Activated T-cell treated with anti-CD3 and anti-CD28 coated beads, Interleukin-2, amount 50 U/mL, for 48 hours (primary cell): ENCODE data around the gene SYP.
A peak's percentile ranks its signal among the peaks of the same experiment; 100 is the strongest.
"Not testable (repeated sequence)": the region's sequence is repeated elsewhere in the genome, so short reads cannot be mapped to it uniquely, and the experiment has no call there.

Experiments
- DNase-seq, 2 experiments: peaks; one replicate each; pipeline ENCODE4 v3.0.0-alpha.2; 2020

SYP gene

DNA sequence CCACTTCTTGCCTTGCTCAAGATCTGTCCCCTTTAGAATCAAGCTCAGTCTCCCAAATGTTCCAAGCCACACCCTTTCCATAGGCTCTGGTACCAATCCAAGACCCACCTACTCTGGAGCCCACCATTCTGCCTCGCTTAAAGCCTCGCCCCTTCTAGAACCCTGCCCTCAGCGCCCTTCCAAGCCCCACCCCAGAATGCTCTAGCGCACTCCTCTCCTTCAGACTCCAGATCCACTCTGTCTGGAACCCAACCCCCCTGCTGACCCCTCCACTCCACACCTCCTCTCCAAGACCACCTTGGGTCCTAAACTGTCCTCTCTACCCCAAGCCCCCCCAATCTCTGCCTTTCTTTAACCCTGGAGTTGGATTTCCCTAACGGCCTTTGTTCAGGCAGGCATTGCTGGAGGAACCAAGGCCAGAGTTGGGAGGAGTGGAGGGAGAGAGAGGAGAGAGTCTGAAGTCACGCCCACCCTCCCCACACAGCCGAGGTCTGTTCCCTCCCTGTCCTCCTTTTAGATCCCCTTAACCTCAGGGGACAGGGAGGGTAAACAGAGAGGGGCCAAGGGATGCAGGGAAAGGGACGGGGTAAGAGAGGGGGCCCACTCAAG is 11.4 kb downstream of the SYP start:
- DNase-seq, result no peak

GRCh38 chrX:49187526-49187925 is 12.5 kb downstream of the SYP start:
- no peak for DNase-seq

- DNase-seq, result no peak
Measured at GRCh38 chrX:49187028-49187394, 13.0 kb downstream of the SYP start.

GRCh38 chrX:49186125-49187027 is 13.6 kb downstream of the SYP start, which contains the start of gene PRICKLE3:
PRICKLE3 (minus strand) TSS chrX:49186373; CDS start chrX:49186297, 76 bp downstream.
- DNase-seq, result peak; percentile 82 to 84

DNA sequence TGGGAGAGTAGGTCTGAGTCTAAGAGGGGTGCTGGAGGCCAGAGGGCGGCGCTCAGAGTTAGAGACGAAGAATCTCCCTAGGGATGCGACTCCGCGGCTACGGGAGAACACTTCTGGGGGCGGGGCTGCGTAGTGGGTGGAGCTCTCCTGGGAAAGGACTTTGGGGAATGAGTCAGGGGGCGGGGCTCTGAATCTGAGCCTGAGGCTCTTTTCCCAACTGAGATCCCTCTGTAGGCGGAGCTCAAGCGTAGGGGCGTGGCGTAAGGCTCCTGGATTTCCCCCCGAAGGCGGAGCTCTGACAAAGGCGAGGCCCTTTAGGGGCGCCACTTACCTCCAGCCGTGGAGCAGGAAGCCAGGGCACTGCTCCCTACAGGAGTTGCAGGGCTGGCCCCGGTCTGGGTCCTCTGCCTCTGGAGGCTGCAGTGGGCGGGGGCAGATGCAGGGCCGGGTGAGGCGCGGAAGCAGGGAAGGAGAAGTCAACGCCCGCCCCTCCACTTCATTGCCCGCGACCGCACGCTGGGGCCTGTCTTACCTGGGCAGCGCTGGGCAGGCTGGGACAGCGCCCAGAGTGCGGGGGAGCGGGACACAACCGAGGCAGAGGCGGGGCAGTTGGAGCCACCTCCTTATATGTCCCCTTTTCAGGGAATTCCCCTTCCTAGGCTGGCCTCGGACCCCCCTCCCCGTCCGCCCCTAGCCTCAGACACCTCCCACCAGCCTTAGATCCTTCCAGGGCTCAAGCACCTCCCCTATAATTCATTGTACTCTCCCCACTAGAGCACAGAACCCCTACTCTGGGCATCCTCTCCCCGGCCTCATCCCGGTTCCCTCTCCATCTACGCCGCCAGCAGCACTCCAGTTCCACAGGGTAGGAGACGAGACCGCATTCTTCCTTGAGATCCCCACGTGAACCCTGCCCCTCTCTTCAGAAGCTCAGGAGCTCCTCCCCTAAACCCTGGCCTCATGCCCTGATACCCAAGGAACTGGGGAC is 15.4 kb downstream of the SYP start:
- DNase-seq, result peak; percentile 58 to 66

GRCh38 chrX:49183701-49184281 is 16.2 kb downstream of the SYP start:
- DNase-seq, result no peak

DNA sequence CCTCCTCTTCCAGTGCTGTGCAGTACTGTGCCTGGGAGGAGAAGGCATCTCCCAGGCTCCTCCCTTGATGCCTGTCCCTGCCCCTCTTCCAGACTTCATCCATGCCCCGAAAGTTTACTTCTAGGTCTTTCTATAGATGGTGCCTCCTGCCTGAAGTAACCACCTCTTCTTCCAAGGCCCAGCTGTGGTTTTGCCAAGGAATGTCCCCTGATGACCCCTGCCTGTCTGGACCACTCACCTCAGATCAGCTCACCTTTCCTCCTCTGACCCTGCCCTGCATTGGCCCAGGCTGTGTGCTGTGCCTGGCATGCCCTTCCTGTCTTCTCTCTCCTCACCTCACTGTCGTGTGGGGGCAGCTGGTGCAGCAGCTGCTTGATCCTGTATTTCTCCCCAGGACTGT is 20.6 kb downstream of the SYP start:
- DNase-seq, result no peak

GRCh38 chrX:49178537-49178936 is 21.5 kb downstream of the SYP start:
- DNase-seq, result no peak

DNA sequence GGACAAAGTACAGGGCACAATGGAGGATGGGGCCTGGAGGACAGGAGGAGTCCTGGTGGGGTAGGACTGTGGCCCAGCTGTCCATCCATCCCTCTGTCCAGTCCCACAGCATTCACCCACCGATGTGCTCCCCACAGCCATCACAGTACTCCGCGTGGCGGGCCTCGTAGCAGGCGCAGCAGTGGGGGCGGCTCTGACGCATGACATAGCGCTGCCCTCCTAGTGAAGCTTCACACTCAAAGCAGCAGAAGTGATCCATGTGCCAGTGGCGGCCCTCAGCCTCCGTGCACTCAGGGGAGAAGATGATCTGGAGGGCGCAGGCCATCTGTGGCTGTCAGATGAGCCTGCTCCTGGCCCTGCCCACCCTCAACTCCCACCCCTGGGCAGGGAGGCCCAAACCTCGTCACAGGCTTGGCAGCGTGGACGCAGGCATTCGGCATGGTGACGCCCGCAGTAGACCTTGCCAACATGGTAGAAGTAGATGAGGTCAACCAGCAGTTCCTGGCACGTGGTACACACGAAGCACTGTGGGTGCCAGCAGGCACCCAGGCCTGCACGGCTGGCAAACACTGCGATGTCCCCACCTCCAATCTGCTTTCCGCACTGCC is 22.0 kb downstream of the SYP start:
- no peak for DNase-seq

DNA sequence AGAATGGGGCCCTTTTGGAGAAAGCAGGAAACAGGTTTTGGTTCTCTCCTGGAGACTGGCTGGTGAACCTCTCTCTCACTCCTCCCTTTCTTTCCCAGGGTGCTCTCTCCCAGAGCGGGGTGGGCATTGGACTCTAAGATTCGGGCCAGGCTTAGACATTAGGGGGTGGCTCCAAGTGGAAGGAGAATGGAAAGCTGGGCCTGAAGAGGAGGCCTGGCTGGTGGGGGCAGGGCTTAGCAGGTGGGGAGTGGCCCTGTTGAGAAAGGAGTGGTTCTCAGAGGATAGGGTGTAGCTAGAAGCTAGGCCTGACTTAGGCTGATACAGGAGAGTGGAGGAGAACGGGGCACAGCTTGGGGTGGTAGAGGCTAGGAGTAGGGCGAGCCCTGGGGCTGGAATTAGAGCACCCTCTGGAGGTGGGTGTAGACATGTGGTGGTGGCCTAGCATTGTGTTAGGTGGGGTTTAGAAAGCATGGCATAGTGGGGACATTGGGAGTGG is 22.6 kb downstream of the SYP start:
- no peak for DNase-seq

DNA sequence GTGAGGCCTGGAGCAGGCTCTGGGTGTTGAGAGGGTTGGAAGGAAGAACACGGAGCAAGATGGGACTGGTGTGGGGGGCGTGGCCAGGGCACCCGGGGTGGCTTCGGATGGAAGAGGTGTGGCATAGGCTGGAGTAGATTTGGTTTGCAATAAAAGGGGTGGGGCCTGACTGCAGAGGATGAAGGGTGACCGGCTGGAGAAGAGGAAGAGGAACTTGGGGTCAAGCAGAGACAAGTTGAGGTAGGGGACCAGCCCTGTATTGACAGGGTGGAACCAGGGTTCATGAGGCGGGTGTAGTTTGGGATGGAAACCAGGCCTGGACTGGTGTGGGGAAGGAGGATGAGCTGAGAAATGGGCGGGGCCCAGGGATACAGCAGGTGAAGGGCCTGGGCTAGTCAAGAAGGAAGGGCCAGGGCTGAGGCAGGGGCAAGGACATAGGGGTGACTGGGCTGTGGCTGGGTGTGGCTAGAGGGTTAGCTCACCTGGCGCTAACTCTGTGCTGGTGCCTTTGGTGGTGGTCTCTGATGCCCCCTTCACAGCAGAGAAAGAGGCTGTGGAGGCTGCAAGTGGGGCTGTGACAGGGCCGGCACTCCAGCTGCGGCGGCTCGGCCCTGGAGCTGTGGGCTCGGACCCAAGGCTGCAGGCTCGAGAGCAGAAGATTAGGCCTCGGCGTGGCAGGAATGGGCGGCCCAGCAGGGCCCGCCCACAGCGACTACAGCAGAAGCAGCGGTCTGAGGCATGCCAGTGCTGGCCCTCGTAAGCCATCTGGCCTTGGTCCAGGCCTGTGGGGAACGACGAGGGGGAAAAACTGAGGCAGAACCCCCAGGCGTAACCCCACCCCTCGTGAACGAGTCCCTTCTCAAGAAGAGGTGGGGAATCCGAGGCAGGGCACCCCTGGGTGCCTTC is 23.3 kb downstream of the SYP start:
- no peak for DNase-seq

DNA sequence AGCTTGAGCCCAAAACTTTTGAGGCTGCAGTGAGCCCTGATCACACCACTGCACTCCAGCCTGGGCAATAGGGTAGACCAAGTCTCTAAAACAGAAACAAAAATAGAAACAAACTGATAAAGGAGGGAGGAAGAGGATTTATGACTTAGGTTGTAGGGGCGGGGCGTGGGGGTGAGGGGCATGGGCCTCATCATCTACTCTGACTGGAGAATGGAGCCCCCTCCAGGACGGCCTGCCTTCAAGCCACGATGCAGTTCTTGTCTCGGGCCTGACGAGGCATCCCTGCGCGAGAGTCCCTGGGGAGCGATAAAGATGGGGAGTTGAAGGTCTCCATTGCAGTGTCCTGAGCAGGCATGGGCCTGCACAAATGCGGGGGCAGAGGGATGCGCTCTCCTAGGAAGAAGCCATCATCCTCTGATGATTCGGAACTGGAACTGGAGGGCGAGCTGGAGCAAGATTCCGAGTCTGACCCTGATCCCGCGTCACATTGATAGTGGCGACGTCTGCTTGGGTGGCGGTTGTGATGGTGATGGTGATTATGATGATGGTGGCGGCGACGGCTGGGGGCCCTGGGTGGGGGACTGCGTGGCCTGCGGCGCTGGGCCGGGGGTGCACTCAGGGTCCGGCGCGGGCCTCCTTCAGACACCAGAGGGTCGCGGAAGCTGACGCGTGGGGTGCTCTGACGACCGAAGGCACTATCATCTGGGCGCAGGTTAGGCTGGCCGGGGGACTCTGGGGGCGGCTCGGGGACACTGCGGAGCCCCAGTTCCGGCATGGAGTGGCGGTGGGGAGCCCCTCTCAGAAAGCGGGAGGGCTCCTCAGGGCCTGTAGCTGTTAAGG is 24.3 kb downstream of the SYP start:
- no peak for DNase-seq

- DNase-seq, result no peak
Measured at GRCh38 chrX:49174723-49175122, 25.3 kb downstream of the SYP start.

DNA sequence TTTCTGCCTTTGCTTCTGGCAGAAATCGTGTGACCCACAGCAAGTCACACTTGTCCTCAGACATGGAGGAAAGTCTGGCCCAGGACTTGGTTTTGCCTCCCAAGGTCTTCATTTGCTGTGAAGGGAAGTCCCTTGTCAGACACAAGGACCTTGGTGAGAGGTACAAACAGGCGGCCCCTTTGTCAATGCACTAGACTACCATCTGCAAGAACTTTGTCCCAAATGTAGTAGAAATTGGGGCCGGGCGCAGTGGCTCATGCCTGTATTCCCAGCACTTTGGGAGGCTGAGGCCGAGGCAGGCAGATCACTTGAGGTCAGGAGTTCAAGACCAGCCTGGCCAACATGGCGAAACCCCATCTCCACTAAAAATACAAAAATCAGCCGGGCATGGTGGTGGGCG is 26.4 kb downstream of the SYP start:
- DNase-seq, result not testable (repeated sequence)

DNA sequence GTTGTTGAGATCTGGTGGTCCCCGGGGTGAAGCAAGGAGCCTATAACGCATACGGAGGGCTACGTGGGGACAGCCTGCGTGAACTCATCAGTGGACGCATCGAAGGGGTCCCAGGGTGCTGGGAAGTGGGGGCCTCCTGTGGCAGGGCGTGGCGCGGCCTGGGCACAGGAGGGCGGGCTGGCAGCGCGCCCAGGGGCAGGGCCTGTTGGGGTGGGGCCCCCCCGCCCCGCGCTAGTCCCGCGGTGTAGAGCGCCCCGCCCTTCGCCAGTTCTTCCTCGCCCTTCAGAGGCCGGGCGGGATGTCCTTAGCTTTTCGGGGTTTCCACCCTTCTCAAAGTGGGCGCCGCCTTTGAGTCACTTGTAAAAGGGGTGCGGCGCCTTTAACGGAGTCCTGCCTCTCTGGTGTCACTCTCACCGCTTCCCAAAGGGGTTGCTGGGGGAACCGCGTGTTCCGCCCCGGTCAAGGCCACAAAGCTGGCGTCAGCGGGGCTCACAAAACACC is 27.7 kb downstream of the SYP start:
- DNase-seq, result peak; percentile 76 to 80

GRCh38 chrX:49171752-49172279 is 28.2 kb downstream of the SYP start, which contains the start of gene PLP2:
PLP2 (plus strand) TSS chrX:49171898; CDS start chrX:49172001, 103 bp downstream.
- DNase-seq, result peak; percentile 78 to 83

DNA sequence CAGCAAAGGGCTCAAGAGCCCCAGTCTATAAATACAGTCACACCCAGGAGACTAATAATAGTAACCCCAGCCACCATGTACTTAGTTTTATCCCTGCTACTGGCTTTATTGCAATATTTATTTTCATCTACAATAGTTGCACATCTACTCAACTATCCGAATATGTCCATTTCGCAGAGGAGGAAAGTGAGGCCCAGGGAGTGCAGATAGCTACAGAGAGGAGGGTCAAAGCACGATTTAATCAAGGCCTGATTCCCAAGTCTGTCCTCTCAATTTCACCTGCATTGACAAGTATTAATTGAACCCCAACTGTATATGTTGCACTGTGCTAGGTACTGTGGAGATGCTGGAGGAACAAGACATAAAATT is 32.3 kb downstream of the SYP start:
- no peak for DNase-seq

DNA sequence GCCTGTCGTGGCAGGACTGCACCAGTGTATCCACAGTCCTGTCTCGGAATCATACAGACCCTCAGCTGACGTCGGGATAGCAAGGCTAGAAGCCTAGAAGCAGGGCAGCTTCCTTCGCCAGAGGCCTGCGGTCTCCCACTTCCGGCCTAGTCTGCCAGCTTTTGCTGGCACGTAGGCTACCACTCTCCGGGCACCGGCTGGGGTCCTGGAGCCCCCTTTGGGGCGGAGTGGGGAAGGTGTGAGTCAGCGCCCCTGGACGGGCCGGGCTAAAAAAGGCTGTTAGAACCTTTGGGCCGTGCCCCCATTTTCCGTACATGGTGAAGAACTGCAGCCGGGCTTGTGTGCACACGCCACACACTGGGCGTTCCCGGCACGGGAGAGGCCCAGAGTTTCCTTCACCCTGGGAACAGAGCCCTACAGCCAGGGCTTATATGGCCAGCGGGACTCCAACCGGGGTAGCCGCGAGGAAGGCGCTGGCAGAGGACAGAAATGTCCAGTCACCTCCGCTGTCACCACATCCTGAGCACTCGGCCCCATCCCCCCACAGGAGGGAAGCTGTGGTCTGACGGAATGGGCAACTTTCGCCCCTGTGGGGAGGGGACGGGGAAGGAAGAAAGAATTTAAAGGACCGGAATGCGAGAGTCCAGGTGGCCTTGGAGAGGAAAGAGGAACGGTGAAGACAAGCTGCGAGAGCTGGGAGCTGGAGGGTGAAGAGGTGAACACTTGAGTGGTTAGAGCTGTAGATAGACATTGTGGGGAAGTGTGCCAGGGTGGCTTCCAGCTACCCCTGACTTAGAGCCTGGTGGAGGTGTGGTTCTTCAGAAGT is 32.9 kb downstream of the SYP start:
- DNase-seq, result peak; percentile 76 to 78
